HL-60 (cell line): ENCODE results near the gene ACSM2A.
"Not testable (repeated sequence)": the region's sequence is repeated elsewhere in the genome, so short reads cannot be mapped to it uniquely, and the experiment has no call there.

Experiments used
- DNase-seq, 2 experiments: peaks; one replicate each; pipeline ENCODE4 v3.0.0-alpha.2; 2010 to 2020; ENCODE audit warnings: low read depth in 1 of 2, low spot score in 1 of 2
- H3K27ac ChIP-seq: fragments of 250-450 bp; sonication (Bioruptor Pico); replicated peaks from 2 replicates; pipeline ENCODE4 v1.5.1; 2020; ENCODE audit warnings: mild to moderate bottlenecking, moderate library complexity
- H3K27me3 ChIP-seq: fragments of 250-450 bp; sonication (Bioruptor Pico); 2 replicates; pipeline ENCODE4 v1.5.1; 2021; ENCODE audit warnings: mild to moderate bottlenecking, moderate library complexity; ENCODE audit not compliant: insufficient read depth, poor library complexity, severe bottlenecking
- H3K4me3 ChIP-seq: replicated peaks from 2 replicates; pipeline ENCODE4 v1.5.1; 2011; ENCODE audit warnings: mild to moderate bottlenecking, control low read depth, low read length; ENCODE audit not compliant: insufficient read depth
- CTCF ChIP-seq: IDR thresholded peaks from one replicate; pipeline ENCODE4 v1.5.1; 2011; ENCODE audit warnings: low read length, control low read depth, inconsistent platforms; ENCODE audit not compliant: insufficient read depth
- GABPA ChIP-seq: IDR thresholded peaks from 2 replicates; pipeline ENCODE4 v1.6.1; 2012; ENCODE audit warnings: low read depth
- POLR2AphosphoS5 ChIP-seq: IDR thresholded peaks from 2 replicates; pipeline ENCODE4 v1.6.1; 2012; ENCODE audit warnings: low read depth
- REST ChIP-seq: IDR thresholded peaks from 2 replicates; pipeline ENCODE4 v1.6.1; 2012; ENCODE audit warnings: low read depth; ENCODE audit not compliant: insufficient replicate concordance
- SPI1 ChIP-seq: IDR thresholded peaks from 2 replicates; pipeline ENCODE4 v1.6.1; 2012; ENCODE audit warnings: low read depth, mild to moderate bottlenecking, borderline replicate concordance

The ACSM2A gene

GRCh38 chr16:20441191-20441590 lies 10.1 kb upstream of the ACSM2A start:
- H3K27me3 ChIP-seq: no peaks in the 10 kb centered on the region
- H3K27ac ChIP-seq: no peak overlapping the region
- no peak overlapping the region for H3K4me3 ChIP-seq
- no peak for TF ChIP-seq CTCF
- no peak for TF ChIP-seq REST
- no peak for TF ChIP-seq POLR2AphosphoS5
- TF ChIP-seq GABPA: no peak
- no peak for TF ChIP-seq SPI1
- no peak for DNase-seq

GRCh38 chr16:20441859-20442258 lies 9.5 kb upstream of the ACSM2A start:
- DNase-seq: not testable (repeated sequence)

GRCh38 chr16:20446652-20447393 lies 4.5 kb upstream of the ACSM2A start:
- not testable (repeated sequence) for H3K27me3 ChIP-seq, H3K27ac ChIP-seq, DNase-seq, H3K4me3 ChIP-seq

More at GRCh38 chr16:20441859-20442258, 9.5 kb upstream of the ACSM2A start:
- H3K27ac ChIP-seq, H3K27me3 ChIP-seq, H3K4me3 ChIP-seq: not testable (repeated sequence)

GRCh38 chr16:20453633-20454032 lies 2.3 kb downstream of the ACSM2A start:
- DNase-seq, H3K27ac ChIP-seq, H3K27me3 ChIP-seq, H3K4me3 ChIP-seq: not testable (repeated sequence)

- H3K27ac ChIP-seq, H3K27me3 ChIP-seq, H3K4me3 ChIP-seq, DNase-seq: not testable (repeated sequence)
Measured at GRCh38 chr16:20459227-20459626, 7.9 kb downstream of the ACSM2A start.

GRCh38 chr16:20460313-20460712 lies 9.0 kb downstream of the ACSM2A start:
- H3K27me3 ChIP-seq, H3K4me3 ChIP-seq, DNase-seq, H3K27ac ChIP-seq: not testable (repeated sequence)

- peak; percentile 89 for TF ChIP-seq REST
- H3K27me3 ChIP-seq, DNase-seq, H3K4me3 ChIP-seq, H3K27ac ChIP-seq: not testable (repeated sequence)
Measured at GRCh38 chr16:20468954-20469353, 17.6 kb downstream of the ACSM2A start.

GRCh38 chr16:20469930-20470329 lies 18.6 kb downstream of the ACSM2A start:
- not testable (repeated sequence) for H3K4me3 ChIP-seq, H3K27me3 ChIP-seq, H3K27ac ChIP-seq, DNase-seq

GRCh38 chr16:20470732-20471131 lies 19.4 kb downstream of the ACSM2A start:
- not testable (repeated sequence) for H3K27ac ChIP-seq, DNase-seq, H3K4me3 ChIP-seq, H3K27me3 ChIP-seq

GRCh38 chr16:20477188-20477744 lies 25.9 kb downstream of the ACSM2A start:
- not testable (repeated sequence) for H3K27ac ChIP-seq, H3K27me3 ChIP-seq, H3K4me3 ChIP-seq, DNase-seq
